Natural killer cell treated with Interleukin-12 subunit alpha and Interleukin-12 subunit beta and Interleukin-15 and Interleukin-18, amount 100 ng/mL, for 72 hours (primary cell): ENCODE results near the gene NDUFAF8. TPM values are rescaled to one million over a fixed set of nuclear protein-coding genes. Genes with fewer than 3 reads are reported as not detected.

Source experiments
- ATAC-seq, 2 donors: fragments of 150-1000 bp; cut with Tn5 transposase in 1 of 2; sonication (Bioruptor Pico), chemical (Tn5 transposase) in 1 of 2; 2 replicates each; pipeline ENCODE4 v1.10.0; 2021
- DNase-seq: peaks from one replicate; pipeline ENCODE4 v3.0.0; 2022; ENCODE audit warnings: low spot score
- H3K27ac Mint-ChIP-seq, 2 donors: 1 replicate in 1 of 2; 2 replicates in 1 of 2; pipeline ENCODE4 v1.8.0; 2022; ENCODE audit warnings: mixed read lengths in 2 of 2, mild to moderate bottlenecking in 1 of 2, moderate library complexity in 1 of 2
- H3K27me3 Mint-ChIP-seq, 2 donors: 1 replicate in 1 of 2; 2 replicates in 1 of 2; pipeline ENCODE4 v1.8.0; 2022; ENCODE audit warnings: mixed read lengths in 2 of 2
- H3K36me3 Mint-ChIP-seq: one replicate; pipeline ENCODE4 v1.8.0; 2022; ENCODE audit warnings: mixed read lengths
- H3K4me1 Mint-ChIP-seq, 2 donors: 1 replicate in 1 of 2; 2 replicates in 1 of 2; pipeline ENCODE4 v1.8.0; 2022; ENCODE audit warnings: low read depth in 2 of 2, mixed read lengths in 2 of 2, mild to moderate bottlenecking in 1 of 2
- H3K4me3 Mint-ChIP-seq: one replicate; pipeline ENCODE4 v1.8.0; 2022; ENCODE audit warnings: mixed read lengths
- H3K9me3 Mint-ChIP-seq: 2 replicates; pipeline ENCODE4 v1.8.0; 2022; ENCODE audit warnings: mixed read lengths
- total RNA-seq, 2 donors: library from RNA; stranded (reverse); gene quantifications; one replicate each; pipeline ENCODE4 v1.2.3, GENCODE V29; 2022

NDUFAF8 gene
- total RNA-seq, 2 donors from 2014 or later, result 58.1 to 107 TPM

GRCh38 chr17:81242421-81243332 is 3.6 kb downstream of the NDUFAF8 start:
- ATAC-seq (no peak), DNase-seq (no peak)
- H3K4me1 Mint-ChIP-seq, result peaks cover 23 to 25% of the 10 kb centered on the region in 2 donors
- H3K36me3 Mint-ChIP-seq, result no peaks in the 10 kb centered on the region
- H3K27ac Mint-ChIP-seq, result peak overlapping the region in 1 of 2 donors; percentile 53
- H3K9me3 Mint-ChIP-seq, result no peaks in the 10 kb centered on the region
- H3K4me3 Mint-ChIP-seq, result no peak overlapping the region
- no peaks in the 10 kb centered on the region for H3K27me3 Mint-ChIP-seq

DNA sequence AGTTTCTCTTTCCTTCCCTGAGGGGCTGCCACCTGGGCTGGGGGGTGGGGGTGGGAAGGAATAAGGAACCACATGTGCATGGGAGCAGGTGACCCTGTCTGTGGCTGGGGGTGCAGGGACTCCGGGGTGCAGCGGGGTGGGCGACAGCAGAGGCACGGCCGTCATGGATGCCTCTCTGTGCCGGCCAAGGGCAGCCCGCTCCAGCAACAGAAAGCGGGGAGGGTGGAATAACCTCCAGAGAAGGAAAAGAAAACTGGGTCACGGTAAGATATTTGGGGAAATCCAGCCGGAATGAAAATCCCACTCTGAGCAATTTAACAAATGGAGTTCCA is 4.2 kb downstream of the NDUFAF8 start:
- H3K27me3 Mint-ChIP-seq, result no peaks in the 10 kb centered on the region
- no peak for ATAC-seq
- H3K27ac Mint-ChIP-seq, result no peak overlapping the region
- DNase-seq, result no peak
- H3K4me1 Mint-ChIP-seq, result peaks cover 22 to 23% of the 10 kb centered on the region in 2 donors
- H3K9me3 Mint-ChIP-seq, result no peaks in the 10 kb centered on the region
- no peak overlapping the region for H3K4me3 Mint-ChIP-seq
- H3K36me3 Mint-ChIP-seq, result no peaks in the 10 kb centered on the region

DNA sequence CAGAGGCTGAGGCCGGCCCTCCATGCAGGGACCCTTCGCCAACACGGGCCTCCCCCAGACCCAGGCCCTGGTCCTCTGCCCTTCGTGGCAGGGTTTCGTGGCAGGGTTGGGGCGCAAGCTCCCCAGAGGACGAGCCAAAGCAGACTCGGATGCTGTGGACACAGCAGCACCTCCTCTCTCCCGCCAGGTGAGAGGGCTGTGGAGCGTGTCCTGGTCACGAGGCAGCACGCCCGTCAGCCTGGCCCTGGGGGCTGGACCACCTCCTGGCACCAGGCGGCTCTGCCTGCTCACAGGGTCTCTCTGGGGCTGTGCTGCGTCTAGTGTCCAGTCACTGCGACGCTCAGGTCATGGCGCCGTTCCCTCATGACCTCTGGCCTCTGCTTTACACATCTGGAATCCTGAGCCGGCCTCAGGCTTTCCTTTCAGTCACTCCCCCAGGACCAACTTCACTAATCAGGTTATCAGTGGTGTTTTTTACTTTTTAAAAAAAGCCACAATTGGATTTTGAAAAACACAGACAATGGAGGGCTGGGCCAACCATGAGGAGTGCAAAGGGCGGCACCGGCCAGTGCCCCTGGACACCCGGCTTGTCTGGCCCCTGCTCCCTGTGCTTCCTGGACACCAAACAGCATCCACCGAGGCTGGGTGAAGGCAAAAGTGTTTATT is 5.4 kb downstream of the NDUFAF8 start:
- peak overlapping the region in 1 of 2 donors; percentile 55 for H3K27ac Mint-ChIP-seq

DNA sequence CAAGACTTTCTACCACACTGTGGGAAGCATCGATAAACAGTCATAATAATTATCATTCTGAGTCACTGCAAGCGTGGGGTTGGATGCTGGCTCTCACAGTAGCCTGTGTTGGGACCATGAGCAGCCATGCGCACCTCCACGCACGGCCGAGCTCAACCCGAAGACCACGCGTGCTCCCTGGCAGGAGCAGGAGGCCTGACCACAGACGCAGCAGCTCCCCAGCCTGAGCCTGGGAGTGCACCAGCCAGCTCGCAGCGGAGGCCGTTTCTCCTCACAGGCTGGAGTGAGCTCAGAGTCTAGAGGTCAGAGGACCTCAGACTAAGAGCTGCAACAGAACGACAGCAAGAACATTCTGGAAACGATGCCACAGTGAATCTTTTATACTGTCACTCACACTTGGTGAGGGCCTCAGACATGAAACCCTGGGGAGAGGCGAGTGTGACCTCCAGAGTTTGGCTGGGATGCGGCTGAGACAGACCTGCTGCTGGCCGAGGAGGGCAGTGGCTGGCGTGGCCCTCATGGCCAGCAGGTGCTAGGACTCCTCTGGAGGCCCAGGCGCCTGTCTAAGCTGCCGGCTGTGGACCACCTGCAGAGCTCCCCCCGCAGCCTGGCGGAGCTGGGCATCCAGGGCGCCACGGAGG is 6.0 kb downstream of the NDUFAF8 start:
- no peaks in the 10 kb centered on the region for H3K9me3 Mint-ChIP-seq
- H3K27ac Mint-ChIP-seq, result peak overlapping the region in 1 of 2 donors; percentile 55
- no peaks in the 10 kb centered on the region for H3K27me3 Mint-ChIP-seq
- H3K4me3 Mint-ChIP-seq, result no peak overlapping the region
- DNase-seq (no peak), ATAC-seq (peak in 1 of 2 donors; percentile 77)
- peaks cover 16 to 23% of the 10 kb centered on the region in 2 donors for H3K4me1 Mint-ChIP-seq
- no peaks in the 10 kb centered on the region for H3K36me3 Mint-ChIP-seq

More for the DNA sequence above, 5.4 kb downstream of the NDUFAF8 start:
- H3K9me3 Mint-ChIP-seq, result no peaks in the 10 kb centered on the region
- H3K4me1 Mint-ChIP-seq, result peaks cover 19 to 23% of the 10 kb centered on the region in 2 donors
- no peak overlapping the region for H3K4me3 Mint-ChIP-seq
- ATAC-seq (no peak), DNase-seq (no peak)
- no peaks in the 10 kb centered on the region for H3K36me3 Mint-ChIP-seq
- H3K27me3 Mint-ChIP-seq, result no peaks in the 10 kb centered on the region

- DNase-seq (no peak), ATAC-seq (no peak)
- Mint-ChIP-seq H3K4me3 (no peak overlapping the region), H3K36me3 (no peaks in the 10 kb centered on the region), H3K9me3 (no peaks in the 10 kb centered on the region), H3K27ac (no peak overlapping the region), H3K4me1 (peaks cover 14 to 20% of the 10 kb centered on the region in 2 donors), H3K27me3 (no peaks in the 10 kb centered on the region)
Observed at GRCh38 chr17:81245665-81246342, 6.7 kb downstream of the NDUFAF8 start.

- no peaks in the 10 kb centered on the region for H3K27me3 Mint-ChIP-seq
- H3K9me3 Mint-ChIP-seq, result no peaks in the 10 kb centered on the region
- no peak overlapping the region for H3K4me3 Mint-ChIP-seq
- no peak for ATAC-seq
- H3K36me3 Mint-ChIP-seq, result no peaks in the 10 kb centered on the region
- H3K4me1 Mint-ChIP-seq, result peaks cover 9 to 15% of the 10 kb centered on the region in 2 donors
- no peak overlapping the region for H3K27ac Mint-ChIP-seq
- DNase-seq, result no peak
Observed at GRCh38 chr17:81246343-81246670, 7.2 kb downstream of the NDUFAF8 start.

DNA sequence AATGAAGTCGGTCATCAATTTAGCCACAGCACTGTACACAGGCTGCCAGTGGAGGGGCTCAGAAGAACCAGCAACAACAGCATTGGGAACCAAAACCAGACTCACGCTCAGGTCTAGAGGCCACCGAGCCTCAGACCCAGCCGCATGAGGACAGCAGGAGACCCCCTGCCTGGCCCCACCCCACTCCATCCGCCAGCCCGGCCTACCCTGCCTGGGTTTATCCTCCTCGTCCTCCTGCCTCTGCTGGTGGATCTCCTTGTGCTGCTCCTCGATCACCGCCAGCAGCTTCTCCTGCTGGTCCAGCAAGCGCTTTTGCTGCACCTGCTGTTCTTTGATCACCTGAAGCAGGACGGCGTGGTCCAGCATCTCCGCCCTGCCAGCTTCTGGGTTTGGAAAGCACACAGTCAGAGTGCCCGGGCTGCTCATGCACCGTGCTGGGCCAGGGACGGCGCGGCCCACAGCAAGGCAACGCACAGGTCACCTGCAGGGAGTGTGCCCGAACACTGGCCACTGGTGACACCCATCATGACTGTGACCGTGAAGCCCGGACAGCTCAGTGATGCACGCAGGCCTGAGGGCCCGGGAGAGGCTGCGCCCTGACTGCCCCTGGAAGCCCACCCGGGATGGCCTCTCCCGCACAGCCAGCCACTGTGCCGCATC is 7.7 kb downstream of the NDUFAF8 start:
- Mint-ChIP-seq H3K27me3 (no peaks in the 10 kb centered on the region), H3K4me1 (peaks cover 4 to 12% of the 10 kb centered on the region in 2 donors), H3K9me3 (no peaks in the 10 kb centered on the region), H3K27ac (no peak overlapping the region), H3K4me3 (no peak overlapping the region), H3K36me3 (no peaks in the 10 kb centered on the region)
- ATAC-seq (no peak), DNase-seq (no peak)

GRCh38 chr17:81247339-81247990 is 8.3 kb downstream of the NDUFAF8 start:
- no peaks in the 10 kb centered on the region for H3K27me3 Mint-ChIP-seq
- no peak overlapping the region for H3K27ac Mint-ChIP-seq

GRCh38 chr17:81248649-81249048 is 9.5 kb downstream of the NDUFAF8 start:
- no peak for ATAC-seq
- Mint-ChIP-seq H3K27me3 (no peaks in the 10 kb centered on the region), H3K4me1 (peaks cover 12 to 13% of the 10 kb centered on the region in 2 donors)

More at GRCh38 chr17:81247339-81247990, 8.3 kb downstream of the NDUFAF8 start:
- H3K9me3 Mint-ChIP-seq, result no peaks in the 10 kb centered on the region
- DNase-seq (no peak), ATAC-seq (no peak)
- H3K4me1 Mint-ChIP-seq, result peaks cover 5% of the 10 kb centered on the region in 2 donors
- no peak overlapping the region for H3K4me3 Mint-ChIP-seq
- H3K36me3 Mint-ChIP-seq, result no peaks in the 10 kb centered on the region

GRCh38 chr17:81249223-81250040 is 10.3 kb downstream of the NDUFAF8 start:
- H3K27me3 Mint-ChIP-seq, result no peaks in the 10 kb centered on the region
- no peak overlapping the region for H3K27ac Mint-ChIP-seq
- H3K9me3 Mint-ChIP-seq, result no peaks in the 10 kb centered on the region
- H3K4me1 Mint-ChIP-seq, result peaks cover 15 to 17% of the 10 kb centered on the region in 2 donors
- H3K36me3 Mint-ChIP-seq, result no peaks in the 10 kb centered on the region
- no peak overlapping the region for H3K4me3 Mint-ChIP-seq
- ATAC-seq (no peak), DNase-seq (no peak)

More at GRCh38 chr17:81248649-81249048, 9.5 kb downstream of the NDUFAF8 start:
- H3K9me3 Mint-ChIP-seq, result no peaks in the 10 kb centered on the region
- H3K27ac Mint-ChIP-seq, result no peak overlapping the region
- no peaks in the 10 kb centered on the region for H3K36me3 Mint-ChIP-seq
- no peak for DNase-seq
- no peak overlapping the region for H3K4me3 Mint-ChIP-seq

- ATAC-seq, result no peak
- Mint-ChIP-seq H3K9me3 (no peaks in the 10 kb centered on the region), H3K4me3 (no peak overlapping the region), H3K36me3 (no peaks in the 10 kb centered on the region), H3K27me3 (no peaks in the 10 kb centered on the region), H3K4me1 (peaks cover 11 to 17% of the 10 kb centered on the region in 2 donors), H3K27ac (no peak overlapping the region)
- DNase-seq, result no peak
Observed at GRCh38 chr17:81250286-81251093, 11.4 kb downstream of the NDUFAF8 start.
